HEK293T (cell line): ENCODE measurements around the gene TMEM87A.

Experiments used
- BHLHE40 ChIP-seq: fragments of 450-650 bp; IDR thresholded peaks from 2 replicates; pipeline ENCODE4 v1.6.1; 2016; ENCODE audit warnings: mild to moderate bottlenecking, moderate library complexity, borderline replicate concordance
- ELF4 ChIP-seq: fragments of 450-650 bp; IDR thresholded peaks from 2 replicates; pipeline ENCODE4 v1.6.1; 2017; ENCODE audit warnings: antibody characterized with exemption
- FOXA1 ChIP-seq: fragments of 450-650 bp; IDR thresholded peaks from 2 replicates; pipeline ENCODE4 v1.6.1; 2016; ENCODE audit warnings: mild to moderate bottlenecking
- FOXK2 ChIP-seq: fragments of 450-650 bp; IDR thresholded peaks from 2 replicates; pipeline ENCODE4 v1.6.1; 2016; ENCODE audit warnings: mild to moderate bottlenecking
- FOXM1 ChIP-seq: fragments of 450-650 bp; IDR thresholded peaks from 2 replicates; pipeline ENCODE4 v1.6.1; 2017; ENCODE audit warnings: mild to moderate bottlenecking, borderline replicate concordance
- HDGF ChIP-seq: fragments of 450-650 bp; IDR thresholded peaks from 2 replicates; pipeline ENCODE4 v1.6.1; 2017; ENCODE audit warnings: antibody characterized with exemption, borderline replicate concordance
- L3MBTL2 ChIP-seq: fragments of 450-650 bp; conservative IDR thresholded peaks from 2 replicates; pipeline ENCODE4 v1.6.1; 2016; ENCODE audit warnings: mild to moderate bottlenecking
- LEF1 ChIP-seq: fragments of 450-650 bp; IDR thresholded peaks from 2 replicates; pipeline ENCODE4 v1.6.1; 2017; ENCODE audit warnings: mild to moderate bottlenecking, borderline replicate concordance
- NFRKB ChIP-seq: fragments of 450-650 bp; IDR thresholded peaks from 2 replicates; pipeline ENCODE4 v1.6.1; 2016; ENCODE audit warnings: mild to moderate bottlenecking, moderate library complexity
- SP1 ChIP-seq: fragments of 450-650 bp; IDR thresholded peaks from 2 replicates; pipeline ENCODE4 v1.6.1; 2017
- SUZ12 ChIP-seq: fragments of 450-650 bp; IDR thresholded peaks from 2 replicates; pipeline ENCODE4 v1.6.1; 2016; ENCODE audit warnings: mild to moderate bottlenecking
- TF ChIP-seq, protein P1 (sequence below): fragments of 450-650 bp; IDR thresholded peaks from 2 replicates; pipeline ENCODE4 v1.6.1; 2016

DNA sequence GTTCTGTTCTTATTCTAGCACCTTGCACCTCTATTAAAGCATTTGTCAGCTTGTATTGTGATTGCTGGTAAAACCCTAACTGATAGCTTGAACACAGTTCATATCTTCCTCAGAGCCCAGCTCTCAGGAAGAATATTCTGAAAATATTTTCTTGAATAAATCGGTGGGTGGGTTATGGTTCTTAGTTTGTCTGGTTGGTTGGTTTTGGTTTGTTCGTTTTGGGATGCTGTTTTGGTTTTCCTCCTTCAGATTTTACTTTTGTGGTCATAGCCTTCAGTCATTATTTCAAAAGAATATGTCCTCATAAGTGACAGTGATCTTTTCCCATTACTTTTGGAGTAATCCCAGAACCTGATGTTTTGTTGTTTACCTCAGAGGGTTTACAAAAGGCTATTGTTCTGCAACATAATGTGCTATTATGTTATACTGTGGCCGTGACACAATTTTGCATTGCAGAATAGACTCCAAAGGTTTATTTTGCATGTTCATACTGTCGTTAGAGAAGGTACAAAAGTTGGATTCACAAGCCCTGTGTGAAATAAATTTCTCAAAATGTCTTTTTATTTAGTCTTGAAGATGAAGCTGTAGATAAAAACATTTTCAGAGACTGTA, 2.7 kb upstream of the TMEM87A start:
- no peak for TF ChIP-seq FOXM1
- TF ChIP-seq BHLHE40, result no peak
- TF ChIP-seq HDGF, result no peak
- TF ChIP-seq SP1, result no peak
- no peak for TF ChIP-seq FOXA1
- no peak for TF ChIP-seq L3MBTL2
- TF ChIP-seq, protein P1, sequence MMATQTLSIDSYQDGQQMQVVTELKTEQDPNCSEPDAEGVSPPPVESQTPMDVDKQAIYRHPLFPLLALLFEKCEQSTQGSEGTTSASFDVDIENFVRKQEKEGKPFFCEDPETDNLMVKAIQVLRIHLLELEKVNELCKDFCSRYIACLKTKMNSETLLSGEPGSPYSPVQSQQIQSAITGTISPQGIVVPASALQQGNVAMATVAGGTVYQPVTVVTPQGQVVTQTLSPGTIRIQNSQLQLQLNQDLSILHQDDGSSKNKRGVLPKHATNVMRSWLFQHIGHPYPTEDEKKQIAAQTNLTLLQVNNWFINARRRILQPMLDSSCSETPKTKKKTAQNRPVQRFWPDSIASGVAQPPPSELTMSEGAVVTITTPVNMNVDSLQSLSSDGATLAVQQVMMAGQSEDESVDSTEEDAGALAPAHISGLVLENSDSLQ, result no peak
- TF ChIP-seq NFRKB, result no peak
- TF ChIP-seq LEF1, result no peak
- TF ChIP-seq FOXK2, result no peak
- no peak for TF ChIP-seq SUZ12
- no peak for TF ChIP-seq ELF4
